Subcutaneous adipose tissue (tissue), 4 donors: ENCODE measurements around the gene FCRLA. TPM values are rescaled to one million over a fixed set of nuclear protein-coding genes. Genes with fewer than 3 reads are reported as not detected.

Source experiments
- total RNA-seq, 4 donors: library from RNA; depleted of rRNA; stranded (reverse); fragments of >200 nt; gene quantifications; one replicate each; pipeline ENCODE4 v1.1.0, GENCODE V29; 2016
- TF ChIP-seq, protein P1 (sequence below): fragments of 450-650 bp; IDR thresholded peaks from one replicate; pipeline ENCODE4 v1.5.1; 2016; ENCODE audit warnings: low read depth, mild to moderate bottlenecking, control low read depth, antibody characterized with exemption, moderate library complexity

Gene FCRLA
- total RNA-seq, 4 donors from 2014 or later, result 1.5 TPM; not detected in 3

DNA sequence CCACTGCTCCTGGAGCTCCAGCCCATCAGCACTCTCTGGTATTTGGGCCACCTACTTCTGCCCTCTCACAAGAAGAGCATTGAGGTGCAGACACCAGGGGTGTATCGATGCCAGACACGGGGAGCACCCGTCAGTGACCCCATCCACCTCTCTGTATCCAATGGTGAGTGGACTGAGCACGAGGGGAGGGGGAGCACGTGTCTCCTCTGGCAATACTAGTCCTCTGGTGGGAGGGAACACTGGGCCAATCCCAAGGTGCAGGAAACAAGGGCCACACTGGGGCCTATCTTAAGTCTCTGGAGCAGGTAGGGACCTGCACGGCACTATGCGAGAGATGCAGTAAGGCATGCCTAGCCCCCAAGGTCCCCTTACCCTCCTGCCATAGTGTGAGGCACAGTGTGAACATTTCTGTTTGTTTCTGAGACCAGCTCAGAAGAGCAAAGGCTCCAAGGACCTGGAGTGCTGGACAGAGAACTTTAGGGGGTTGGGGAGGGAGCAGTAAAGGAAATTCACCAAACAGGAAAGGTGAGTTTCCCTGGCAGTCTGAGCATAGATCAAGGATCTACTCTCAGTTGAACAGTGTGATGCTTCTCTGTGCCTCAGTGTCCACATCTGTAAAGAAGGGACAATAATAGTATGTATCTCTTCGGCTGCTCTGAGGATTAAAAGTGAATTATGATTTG is 16.6 kb downstream of the FCRLA start:
- TF ChIP-seq, protein P1, sequence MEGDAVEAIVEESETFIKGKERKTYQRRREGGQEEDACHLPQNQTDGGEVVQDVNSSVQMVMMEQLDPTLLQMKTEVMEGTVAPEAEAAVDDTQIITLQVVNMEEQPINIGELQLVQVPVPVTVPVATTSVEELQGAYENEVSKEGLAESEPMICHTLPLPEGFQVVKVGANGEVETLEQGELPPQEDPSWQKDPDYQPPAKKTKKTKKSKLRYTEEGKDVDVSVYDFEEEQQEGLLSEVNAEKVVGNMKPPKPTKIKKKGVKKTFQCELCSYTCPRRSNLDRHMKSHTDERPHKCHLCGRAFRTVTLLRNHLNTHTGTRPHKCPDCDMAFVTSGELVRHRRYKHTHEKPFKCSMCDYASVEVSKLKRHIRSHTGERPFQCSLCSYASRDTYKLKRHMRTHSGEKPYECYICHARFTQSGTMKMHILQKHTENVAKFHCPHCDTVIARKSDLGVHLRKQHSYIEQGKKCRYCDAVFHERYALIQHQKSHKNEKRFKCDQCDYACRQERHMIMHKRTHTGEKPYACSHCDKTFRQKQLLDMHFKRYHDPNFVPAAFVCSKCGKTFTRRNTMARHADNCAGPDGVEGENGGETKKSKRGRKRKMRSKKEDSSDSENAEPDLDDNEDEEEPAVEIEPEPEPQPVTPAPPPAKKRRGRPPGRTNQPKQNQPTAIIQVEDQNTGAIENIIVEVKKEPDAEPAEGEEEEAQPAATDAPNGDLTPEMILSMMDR, result no peak

DNA sequence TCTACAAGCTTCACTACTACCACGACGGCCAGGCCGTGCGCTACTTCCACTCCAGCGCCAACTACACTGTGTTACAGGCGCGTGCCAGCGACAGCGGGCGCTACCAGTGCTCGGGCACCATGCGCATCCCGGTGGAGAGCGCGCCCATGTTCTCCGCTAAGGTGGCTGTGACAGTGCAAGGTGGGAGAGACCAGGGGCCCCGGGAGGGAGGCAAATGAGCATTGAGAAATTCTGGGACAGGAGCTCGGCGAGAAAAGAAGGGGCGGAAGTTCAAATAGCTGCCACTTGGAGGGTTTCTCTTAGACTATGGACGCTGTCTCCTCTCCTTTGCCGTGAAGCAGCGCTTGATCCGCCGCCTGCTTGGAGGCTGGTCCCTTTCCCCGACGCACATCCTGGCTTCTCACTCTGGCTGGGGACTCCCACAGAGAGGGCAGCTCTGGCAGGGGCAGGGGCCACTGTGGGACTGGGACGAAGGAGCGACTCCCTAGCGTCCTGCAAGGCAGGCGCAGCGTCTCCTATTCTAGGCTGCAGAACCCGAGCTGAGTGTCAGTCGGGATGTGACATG is 19.0 kb downstream of the FCRLA start:
- TF ChIP-seq, protein P1, result no peak

DNA sequence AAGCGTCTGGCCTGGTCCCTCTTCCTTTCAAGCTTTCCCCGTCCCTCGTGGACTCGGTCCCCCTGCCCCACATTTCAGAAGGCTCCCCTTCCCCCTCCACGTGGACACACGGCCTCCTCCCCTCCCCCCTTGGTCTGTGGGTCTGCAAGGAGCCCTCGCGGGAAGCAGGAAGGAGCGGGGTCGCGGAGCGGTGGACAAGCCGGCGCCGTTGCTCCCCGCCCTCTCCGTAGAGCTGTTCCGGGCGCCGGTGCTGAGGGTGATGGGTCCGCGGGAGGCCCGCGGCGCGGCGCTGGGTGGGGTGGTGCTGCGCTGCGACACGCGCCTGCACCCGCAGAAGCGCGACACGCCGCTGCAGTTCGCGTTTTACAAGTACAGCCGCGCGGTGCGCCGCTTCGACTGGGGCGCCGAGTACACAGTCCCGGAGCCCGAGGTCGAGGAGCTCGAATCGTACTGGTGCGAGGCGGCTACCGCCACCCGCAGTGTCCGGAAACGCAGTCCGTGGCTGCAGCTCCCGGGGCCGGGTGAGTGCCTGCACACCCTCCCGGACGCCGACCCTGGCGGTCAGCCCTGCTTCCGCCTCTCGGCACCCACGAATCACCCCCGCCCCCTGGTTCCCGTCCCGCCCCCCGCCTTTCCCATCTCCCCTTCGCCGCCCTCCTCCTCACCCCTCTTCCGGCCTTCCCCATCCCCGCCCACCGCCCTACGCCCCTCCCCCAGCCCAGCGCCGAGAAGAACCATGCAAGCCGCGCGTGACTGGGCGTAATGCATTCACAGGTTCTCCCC is 19.6 kb downstream of the FCRLA start:
- TF ChIP-seq, protein P1, result no peak

DNA sequence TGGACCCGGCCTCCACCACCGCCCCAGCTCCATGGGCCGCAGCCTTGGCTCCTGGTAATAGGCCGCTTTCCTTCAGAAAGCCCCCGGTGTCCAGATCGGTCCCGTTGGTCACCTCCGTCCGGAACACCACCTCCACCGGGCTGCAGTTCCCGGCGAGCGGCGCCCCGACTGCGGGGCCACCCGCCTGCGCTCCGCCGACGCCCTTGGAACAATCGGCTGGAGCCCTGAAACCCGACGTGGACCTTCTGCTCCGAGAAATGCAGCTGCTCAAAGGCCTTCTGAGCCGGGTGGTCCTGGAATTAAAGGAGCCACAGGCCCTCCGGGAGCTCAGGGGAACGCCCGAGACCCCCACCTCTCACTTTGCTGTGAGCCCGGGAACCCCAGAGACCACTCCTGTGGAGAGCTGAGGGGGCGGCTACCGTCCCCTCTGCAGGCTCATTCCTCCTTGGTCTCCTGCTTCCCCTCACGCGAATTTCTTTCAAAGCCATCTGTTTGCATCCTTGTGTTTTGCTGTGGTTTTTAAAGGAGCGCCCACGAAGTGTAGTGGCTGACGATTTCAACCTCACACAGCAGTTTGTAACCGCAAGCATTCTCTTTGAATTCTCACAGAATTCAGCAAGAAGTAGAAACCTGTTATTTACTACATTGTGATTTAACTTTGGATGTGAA is 20.4 kb downstream of the FCRLA start:
- TF ChIP-seq, protein P1, result no peak

DNA sequence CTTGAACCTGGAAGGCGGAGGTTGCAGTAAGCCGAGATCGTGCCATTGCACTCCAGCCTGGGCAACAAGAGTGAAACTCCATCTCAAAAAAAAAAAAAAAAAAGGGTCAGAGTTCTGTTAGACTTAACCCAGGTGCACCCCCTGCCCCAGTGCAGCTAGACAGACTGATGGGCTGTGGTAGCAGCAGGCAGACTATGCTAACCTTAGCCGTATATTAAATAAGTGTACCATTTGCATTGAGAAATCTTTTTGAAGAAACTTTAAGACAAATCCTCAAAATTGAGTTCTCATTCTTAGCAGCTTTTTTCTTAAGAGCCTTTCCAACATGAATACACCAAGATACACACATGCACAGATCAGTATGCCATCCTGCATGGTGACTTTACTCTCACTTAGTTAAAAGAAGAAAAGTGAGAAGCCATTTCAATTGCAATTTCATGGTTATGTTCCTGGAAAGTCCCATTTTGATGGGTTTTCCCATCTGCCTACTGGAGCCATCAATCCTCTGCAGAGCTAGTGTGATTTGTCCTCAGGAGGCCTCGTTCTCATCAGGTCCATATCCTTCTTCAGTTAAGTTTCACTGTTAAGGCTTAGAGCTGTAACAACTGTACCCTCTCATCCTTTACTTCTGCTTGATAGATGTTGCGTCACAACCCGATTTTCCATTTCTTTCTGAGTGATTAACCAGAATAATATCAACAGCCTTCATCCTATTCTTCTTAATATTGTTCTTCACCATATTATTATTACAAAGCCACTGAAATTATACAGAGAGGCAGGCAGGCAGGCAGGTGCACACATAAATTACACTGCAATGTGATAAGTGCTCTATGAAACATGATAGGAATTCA is 21.6 kb downstream of the FCRLA start:
- TF ChIP-seq, protein P1, result no peak

DNA sequence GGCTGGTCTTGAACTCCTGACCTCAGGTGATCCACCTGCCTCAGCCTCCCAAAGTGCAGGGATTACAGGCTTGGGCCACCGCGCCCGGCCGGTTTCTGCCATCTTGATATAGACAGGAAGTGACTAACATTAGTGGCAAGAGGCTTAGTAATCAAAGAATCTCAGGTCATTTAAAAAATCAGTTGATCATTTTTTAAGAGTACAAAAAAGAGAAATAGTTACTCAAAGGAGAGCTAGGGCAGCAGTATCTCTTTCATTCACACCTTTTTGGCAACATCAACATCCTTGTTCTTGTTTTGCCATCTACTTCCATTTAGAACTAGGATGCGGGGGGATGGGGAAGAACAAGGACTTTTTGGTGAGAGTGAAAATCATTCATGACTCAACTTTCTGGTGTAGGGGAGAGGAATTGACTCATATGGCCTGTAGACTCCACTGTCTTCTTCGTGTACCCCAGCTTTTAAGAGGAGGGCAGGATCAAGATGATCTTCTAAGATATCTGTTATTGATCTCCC is 23.1 kb downstream of the FCRLA start:
- TF ChIP-seq, protein P1, result no peak
